Measurements from ENCODE around the gene SLC16A3. TPM values are rescaled to one million over a fixed set of nuclear protein-coding genes. Genes with fewer than 3 reads are reported as not detected.

The SLC16A3 gene
- total and polyA plus RNA-seq, 7 experiments from 2014 or later = 1.4 to 264 (median 15.9) TPM

- ATAC-seq (no peak), DNase-seq (no peak)
- intact Hi-C loops (cut with micrococcal nuclease) = loop anchor here in 1 of 2 donors (10.0 kb wide), 1 partner anchor 200 kb away; the partner anchor contains the start of genes DCXR and RAC3
- Histone ChIP-seq H3K27me3 (ENCODE audit: control insufficient read depth in 2 of 2, insufficient read depth in 2 of 2, low read length in 2 of 2) (no peaks in the 10 kb centered on the region), H3K4me3 (ENCODE audit: low read length) (no peak overlapping the region), H3K36me3 (ENCODE audit: control insufficient read depth in 2 of 3, insufficient read depth in 3 of 3, low read length in 3 of 3) (peaks cover 0 to 5% (median 0%) of the 10 kb centered on the region in 3 experiments), H3K27ac (ENCODE audit: low read depth, low read length) (no peak overlapping the region), H3K9me3 (ENCODE audit: control insufficient read depth in 2 of 3, low read length in 3 of 3) (no peaks in the 10 kb centered on the region), H3K4me1 (ENCODE audit: control insufficient read depth in 2 of 2, insufficient read depth in 2 of 2, low read length in 2 of 2) (peaks cover 24 to 44% of the 10 kb centered on the region in 2 donors)
- H3K4me1 Mint-ChIP-seq = peaks cover 11 to 36% (median 22%) of the 10 kb centered on the region in 7 donors
- peak overlapping the region in 3 of 9 donors; percentile 40 to 58 (median 43) for H3K27ac Mint-ChIP-seq
- H3K4me3 Mint-ChIP-seq = no peak overlapping the region
- CTCF ChIA-PET = interaction anchor here (0.9 to 1.8 kb wide), 5 partner anchors 63 to 88 kb away, joined by 3 to 7 read pairs (median 4); partner anchors contain the start of gene CD7
- H3K36me3 Mint-ChIP-seq = peaks cover 0 to 8% (median 0%) of the 10 kb centered on the region in 5 donors
- POLR2A ChIA-PET = interaction anchor here (1.9 to 2.2 kb wide), 2 partner anchors 64 to 83 kb away, joined by 5 to 12 read pairs; partner anchors contain the start of gene CD7
- H3K27me3 Mint-ChIP-seq = no peaks in the 10 kb centered on the region
- no peaks in the 10 kb centered on the region for H3K9me3 Mint-ChIP-seq
Measured at GRCh38 chr17:82234211-82235055, 5.6 kb downstream of the SLC16A3 start.

DNA sequence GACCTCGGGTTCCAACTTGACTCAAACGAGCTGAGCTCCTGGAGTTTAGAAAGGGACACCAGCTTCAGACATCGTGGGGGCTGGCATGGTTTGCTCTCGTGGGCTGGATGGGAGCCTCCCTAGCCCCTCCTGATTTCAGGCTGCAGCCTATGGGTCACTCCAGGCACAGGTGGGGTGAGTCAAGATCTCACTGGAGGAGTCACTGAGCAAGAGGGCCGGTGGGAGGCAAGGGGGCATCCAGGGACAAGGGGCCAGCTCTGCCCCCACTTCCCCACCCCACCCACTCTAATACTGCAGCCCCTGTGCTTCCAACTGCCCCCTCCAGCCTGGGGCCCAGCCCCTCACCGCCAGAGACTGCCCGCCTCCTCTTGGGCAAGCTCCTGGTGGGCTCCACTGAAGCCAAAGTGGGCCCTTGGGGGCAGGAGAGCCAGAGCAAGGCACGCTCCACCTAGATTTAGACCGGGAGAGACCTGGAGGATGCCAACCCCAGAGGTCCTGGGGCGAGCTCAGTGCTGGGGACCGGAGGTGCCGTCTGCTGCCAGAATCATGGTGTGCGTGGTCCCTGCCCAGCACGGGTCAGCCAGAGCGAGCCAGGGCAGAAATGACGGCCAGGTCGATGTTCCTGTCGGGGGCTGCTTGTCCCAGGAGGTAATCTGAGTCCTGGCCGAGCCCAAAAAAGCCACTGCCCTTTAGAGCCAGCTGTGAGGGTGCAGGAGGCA, 6.4 kb downstream of the SLC16A3 start:
- Mint-ChIP-seq H3K27ac (peak overlapping the region in 3 of 9 donors; percentile 22 to 72 (median 40)), H3K4me3 (peak overlapping the region in 1 of 10 donors; percentile 34)
- POLR2A ChIA-PET = interaction anchor here (1.2 to 2.2 kb wide), 3 partner anchors 37 to 82 kb away, joined by 3 to 12 read pairs (median 5); partner anchors contain the start of gene CD7

GRCh38 chr17:82235775-82236141, 6.9 kb downstream of the SLC16A3 start:
- H3K27ac ChIP-seq (ENCODE audit: low read depth, low read length) = no peak overlapping the region
- peak overlapping the region in 5 of 9 donors; percentile 23 to 71 (median 38) for H3K27ac Mint-ChIP-seq
- CTCF ChIA-PET = interaction anchor here (0.5 to 2.7 kb wide), 11 partner anchors 10 to 356 kb away, joined by 3 to 30 read pairs (median 3); no protein-coding TSS in a partner anchor
- ATAC-seq = no peak
- H3K27me3 ChIP-seq (ENCODE audit: control insufficient read depth in 2 of 2, insufficient read depth in 2 of 2, low read length in 2 of 2) = no peaks in the 10 kb centered on the region
- H3K4me3 ChIP-seq (ENCODE audit: low read length) = no peak overlapping the region
- peaks cover 12 to 44% of the 10 kb centered on the region in 2 donors for H3K4me1 ChIP-seq (ENCODE audit: control insufficient read depth in 2 of 2, insufficient read depth in 2 of 2, low read length in 2 of 2)
- no peaks in the 10 kb centered on the region for H3K9me3 Mint-ChIP-seq
- POLR2A ChIA-PET = interaction anchor here (0.6 to 2.2 kb wide), 6 partner anchors 30 to 132 kb away, joined by 3 to 12 read pairs (median 4); partner anchors contain the start of genes CD7 and SECTM1
- H3K36me3 ChIP-seq (ENCODE audit: control insufficient read depth in 2 of 3, insufficient read depth in 3 of 3, low read length in 3 of 3) = peaks cover 0 to 7% (median 0%) of the 10 kb centered on the region in 3 experiments
- no peak for DNase-seq
- H3K9me3 ChIP-seq (ENCODE audit: control insufficient read depth in 2 of 3, low read length in 3 of 3) = no peaks in the 10 kb centered on the region
- intact Hi-C loops (cut with micrococcal nuclease) = loop anchor here (1.0 to 10.0 kb wide), 5 partner anchors 37 to 201 kb away; partner anchors contain the start of genes CSNK1D (in 1 of the 2), DCXR (in 1 of the 2) and RAC3 (in 1 of the 2)
- H3K4me1 Mint-ChIP-seq = peaks cover 5 to 44% (median 28%) of the 10 kb centered on the region in 7 donors
- H3K36me3 Mint-ChIP-seq = peaks cover 0 to 5% (median 0%) of the 10 kb centered on the region in 5 donors
- H3K27me3 Mint-ChIP-seq = no peaks in the 10 kb centered on the region
- H3K4me3 Mint-ChIP-seq = peak overlapping the region in 1 of 10 donors; percentile 17

More for the DNA sequence above, 6.4 kb downstream of the SLC16A3 start:
- Mint-ChIP-seq H3K4me1 (peaks cover 5 to 40% (median 24%) of the 10 kb centered on the region in 7 donors), H3K36me3 (peaks cover 0 to 5% (median 0%) of the 10 kb centered on the region in 5 donors), H3K27me3 (no peaks in the 10 kb centered on the region), H3K9me3 (no peaks in the 10 kb centered on the region)
- Histone ChIP-seq H3K36me3 (ENCODE audit: control insufficient read depth in 2 of 3, insufficient read depth in 3 of 3, low read length in 3 of 3) (peaks cover 0 to 7% (median 0%) of the 10 kb centered on the region in 3 experiments), H3K9me3 (ENCODE audit: control insufficient read depth in 2 of 3, low read length in 3 of 3) (no peaks in the 10 kb centered on the region), H3K4me1 (ENCODE audit: control insufficient read depth in 2 of 2, insufficient read depth in 2 of 2, low read length in 2 of 2) (peaks cover 16 to 44% of the 10 kb centered on the region in 2 donors), H3K4me3 (ENCODE audit: low read length) (no peak overlapping the region), H3K27ac (ENCODE audit: low read depth, low read length) (no peak overlapping the region), H3K27me3 (ENCODE audit: control insufficient read depth in 2 of 2, insufficient read depth in 2 of 2, low read length in 2 of 2) (no peaks in the 10 kb centered on the region)
- ATAC-seq (no peak), DNase-seq (no peak)
- CTCF ChIA-PET = interaction anchor here (0.5 to 2.7 kb wide), 9 partner anchors 29 to 356 kb away, joined by 3 to 30 read pairs (median 3); partner anchors contain the start of gene CD7
- intact Hi-C loops (cut with micrococcal nuclease) = loop anchor here in 1 of 2 donors (10.0 kb wide), 1 partner anchor 200 kb away; the partner anchor contains the start of genes DCXR and RAC3

DNA sequence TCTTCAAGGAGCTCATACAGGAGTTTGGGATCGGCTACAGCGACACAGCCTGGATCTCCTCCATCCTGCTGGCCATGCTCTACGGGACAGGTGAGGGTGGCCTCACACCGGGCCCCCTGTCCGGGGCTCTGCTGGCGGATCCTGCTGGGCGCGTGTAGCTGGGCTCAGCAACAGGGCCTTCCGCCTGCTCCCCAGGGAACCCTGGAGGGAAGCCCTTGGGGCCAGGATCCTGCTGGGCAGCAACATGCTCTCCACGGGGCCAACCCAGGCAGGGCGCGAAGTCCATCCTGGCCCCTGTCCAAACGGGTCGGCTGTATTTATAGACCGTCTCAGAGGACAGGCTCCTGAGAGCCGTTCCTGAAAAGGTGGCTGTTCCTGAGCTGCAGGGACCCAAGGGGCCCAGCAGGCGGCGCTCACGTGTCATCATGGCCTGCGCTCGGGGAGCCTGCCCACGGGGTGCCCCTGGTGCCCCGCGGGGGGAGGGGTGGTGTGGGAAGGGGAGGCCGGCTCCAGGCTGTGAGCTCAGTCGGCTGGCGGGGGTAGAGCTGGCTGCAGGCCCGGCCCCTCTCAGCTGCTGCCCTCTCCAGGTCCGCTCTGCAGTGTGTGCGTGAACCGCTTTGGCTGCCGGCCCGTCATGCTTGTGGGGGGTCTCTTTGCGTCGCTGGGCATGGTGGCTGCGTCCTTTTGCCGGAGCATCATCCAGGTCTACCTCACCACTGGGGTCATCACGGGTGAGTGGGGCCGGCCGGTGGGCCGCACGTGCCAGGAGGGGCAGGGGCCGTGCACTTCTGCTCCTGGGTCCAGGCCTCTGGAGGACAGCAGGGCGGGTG, 7.5 kb downstream of the SLC16A3 start:
- no peaks in the 10 kb centered on the region for H3K9me3 Mint-ChIP-seq
- intact Hi-C loops (cut with micrococcal nuclease) = loop anchor here (1.0 to 10.0 kb wide), 5 partner anchors 36 to 202 kb away; partner anchors contain the start of genes CSNK1D (in 1 of the 2), DCXR (in 1 of the 2) and RAC3 (in 1 of the 2)
- CTCF ChIA-PET = interaction anchor here (0.6 to 2.7 kb wide), 11 partner anchors 10 to 89 kb away, joined by 3 to 30 read pairs (median 3); no protein-coding TSS in a partner anchor
- peak overlapping the region in 1 of 10 donors; percentile 17 for H3K4me3 Mint-ChIP-seq
- ATAC-seq = peak; percentile 66
- Histone ChIP-seq H3K27ac (ENCODE audit: low read depth, low read length) (peak overlapping the region; percentile 46), H3K9me3 (ENCODE audit: control insufficient read depth in 2 of 3, low read length in 3 of 3) (no peaks in the 10 kb centered on the region), H3K27me3 (ENCODE audit: control insufficient read depth in 2 of 2, insufficient read depth in 2 of 2, low read length in 2 of 2) (no peaks in the 10 kb centered on the region), H3K36me3 (ENCODE audit: control insufficient read depth in 2 of 3, insufficient read depth in 3 of 3, low read length in 3 of 3) (peaks cover 0 to 7% (median 0%) of the 10 kb centered on the region in 3 experiments), H3K4me1 (ENCODE audit: control insufficient read depth in 2 of 2, insufficient read depth in 2 of 2, low read length in 2 of 2) (peaks cover 10 to 47% of the 10 kb centered on the region in 2 donors), H3K4me3 (ENCODE audit: low read length) (no peak overlapping the region)
- POLR2A ChIA-PET = interaction anchor here (0.6 to 2.2 kb wide), 7 partner anchors 31 to 131 kb away, joined by 3 to 12 read pairs (median 4); partner anchors contain the start of genes CD7, CSNK1D and SECTM1
- no peaks in the 10 kb centered on the region for H3K27me3 Mint-ChIP-seq
- H3K4me1 Mint-ChIP-seq = peaks cover 5 to 47% (median 33%) of the 10 kb centered on the region in 7 donors
- peaks cover 0 to 5% (median 0%) of the 10 kb centered on the region in 5 donors for H3K36me3 Mint-ChIP-seq
- peak; percentile 58 to 77 (median 71) for DNase-seq
- H3K27ac Mint-ChIP-seq = peak overlapping the region in 5 of 9 donors; percentile 23 to 82 (median 51)

DNA sequence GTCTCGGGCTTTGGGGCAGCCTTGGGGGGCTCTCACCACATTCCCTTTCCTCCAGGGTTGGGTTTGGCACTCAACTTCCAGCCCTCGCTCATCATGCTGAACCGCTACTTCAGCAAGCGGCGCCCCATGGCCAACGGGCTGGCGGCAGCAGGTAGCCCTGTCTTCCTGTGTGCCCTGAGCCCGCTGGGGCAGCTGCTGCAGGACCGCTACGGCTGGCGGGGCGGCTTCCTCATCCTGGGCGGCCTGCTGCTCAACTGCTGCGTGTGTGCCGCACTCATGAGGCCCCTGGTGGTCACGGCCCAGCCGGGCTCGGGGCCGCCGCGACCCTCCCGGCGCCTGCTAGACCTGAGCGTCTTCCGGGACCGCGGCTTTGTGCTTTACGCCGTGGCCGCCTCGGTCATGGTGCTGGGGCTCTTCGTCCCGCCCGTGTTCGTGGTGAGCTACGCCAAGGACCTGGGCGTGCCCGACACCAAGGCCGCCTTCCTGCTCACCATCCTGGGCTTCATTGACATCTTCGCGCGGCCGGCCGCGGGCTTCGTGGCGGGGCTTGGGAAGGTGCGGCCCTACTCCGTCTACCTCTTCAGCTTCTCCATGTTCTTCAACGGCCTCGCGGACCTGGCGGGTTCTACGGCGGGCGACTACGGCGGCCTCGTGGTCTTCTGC, 8.4 kb downstream of the SLC16A3 start:
- peak overlapping the region in 3 of 10 donors; percentile 33 to 60 (median 51) for H3K4me3 Mint-ChIP-seq
- Histone ChIP-seq H3K4me3 (ENCODE audit: low read length) (no peak overlapping the region), H3K4me1 (ENCODE audit: control insufficient read depth in 2 of 2, insufficient read depth in 2 of 2, low read length in 2 of 2) (peaks cover 7 to 43% of the 10 kb centered on the region in 2 donors), H3K27ac (ENCODE audit: low read depth, low read length) (no peak overlapping the region), H3K27me3 (ENCODE audit: control insufficient read depth in 2 of 2, insufficient read depth in 2 of 2, low read length in 2 of 2) (no peaks in the 10 kb centered on the region), H3K36me3 (ENCODE audit: control insufficient read depth in 2 of 3, insufficient read depth in 3 of 3, low read length in 3 of 3) (peaks cover 0 to 10% (median 0%) of the 10 kb centered on the region in 3 experiments), H3K9me3 (ENCODE audit: control insufficient read depth in 2 of 3, low read length in 3 of 3) (no peaks in the 10 kb centered on the region)
- peaks cover 5 to 51% (median 37%) of the 10 kb centered on the region in 7 donors for H3K4me1 Mint-ChIP-seq
- no peak for DNase-seq
- H3K9me3 Mint-ChIP-seq = no peaks in the 10 kb centered on the region
- ATAC-seq = no peak
- CTCF ChIA-PET = interaction anchor here (0.6 to 2.7 kb wide), 7 partner anchors 24 to 88 kb away, joined by 3 to 30 read pairs (median 4); partner anchors contain the start of gene CD7
- H3K36me3 Mint-ChIP-seq = peaks cover 0 to 5% (median 0%) of the 10 kb centered on the region in 5 donors
- H3K27ac Mint-ChIP-seq = peak overlapping the region in 4 of 9 donors; percentile 17 to 80 (median 68)
- no peaks in the 10 kb centered on the region for H3K27me3 Mint-ChIP-seq
- intact Hi-C loops (cut with micrococcal nuclease) = loop anchor here (2.0 to 10.0 kb wide), 3 partner anchors 36 to 202 kb away; partner anchors contain the start of genes CSNK1D (in 1 of the 2), DCXR (in 1 of the 2) and RAC3 (in 1 of the 2)
- POLR2A ChIA-PET = interaction anchor here (0.6 to 2.2 kb wide), 4 partner anchors 36 to 598 kb away, joined by 4 to 12 read pairs (median 8); partner anchors contain the start of gene CSNK1D

Data from naive thymus-derived CD4-positive, alpha-beta T cell (primary cell).